ENCODE data around the gene BRAF.
"Not testable (repeated sequence)": the region's sequence is repeated elsewhere in the genome, so short reads cannot be mapped to it uniquely, and the experiment has no call there.

Gene BRAF

DNA sequence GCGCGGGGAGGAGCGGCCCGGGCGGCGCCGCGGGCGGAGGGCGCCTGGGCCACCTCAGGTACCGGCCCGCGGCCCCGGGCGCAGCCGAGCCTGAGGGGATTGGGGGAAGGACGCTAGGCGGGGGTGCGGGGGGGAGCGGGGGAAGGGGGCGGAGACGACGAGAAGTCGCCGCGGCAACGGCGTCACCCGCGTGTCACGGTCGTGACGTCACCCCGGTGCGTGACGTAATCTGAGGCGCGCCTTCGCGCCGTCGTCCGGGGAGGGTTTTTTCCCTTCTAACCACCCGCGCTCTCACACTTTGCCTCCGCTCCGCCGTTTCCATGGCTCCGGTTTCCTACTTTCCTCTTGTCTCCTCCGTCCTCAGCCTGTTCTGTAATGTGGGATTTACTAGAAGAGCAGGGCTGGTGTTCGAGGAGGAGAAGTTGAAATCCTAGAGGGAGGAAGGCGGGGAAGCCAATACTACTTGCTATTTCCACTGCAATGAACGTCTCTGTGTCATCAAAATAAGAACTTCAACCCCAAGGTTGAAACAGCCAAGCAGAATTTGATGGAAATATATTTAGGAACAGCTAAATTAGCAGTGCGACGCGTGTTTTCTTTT lies at the start of gene BRAF:
Gene BRAF, minus strand, starts transcription at position 109 of the 601 bp plus-strand sequence. CDS start 226 bp downstream, outside the sequence.
- peak; percentile 81 for DNase-seq (ENCODE audit: low read depth)

DNA sequence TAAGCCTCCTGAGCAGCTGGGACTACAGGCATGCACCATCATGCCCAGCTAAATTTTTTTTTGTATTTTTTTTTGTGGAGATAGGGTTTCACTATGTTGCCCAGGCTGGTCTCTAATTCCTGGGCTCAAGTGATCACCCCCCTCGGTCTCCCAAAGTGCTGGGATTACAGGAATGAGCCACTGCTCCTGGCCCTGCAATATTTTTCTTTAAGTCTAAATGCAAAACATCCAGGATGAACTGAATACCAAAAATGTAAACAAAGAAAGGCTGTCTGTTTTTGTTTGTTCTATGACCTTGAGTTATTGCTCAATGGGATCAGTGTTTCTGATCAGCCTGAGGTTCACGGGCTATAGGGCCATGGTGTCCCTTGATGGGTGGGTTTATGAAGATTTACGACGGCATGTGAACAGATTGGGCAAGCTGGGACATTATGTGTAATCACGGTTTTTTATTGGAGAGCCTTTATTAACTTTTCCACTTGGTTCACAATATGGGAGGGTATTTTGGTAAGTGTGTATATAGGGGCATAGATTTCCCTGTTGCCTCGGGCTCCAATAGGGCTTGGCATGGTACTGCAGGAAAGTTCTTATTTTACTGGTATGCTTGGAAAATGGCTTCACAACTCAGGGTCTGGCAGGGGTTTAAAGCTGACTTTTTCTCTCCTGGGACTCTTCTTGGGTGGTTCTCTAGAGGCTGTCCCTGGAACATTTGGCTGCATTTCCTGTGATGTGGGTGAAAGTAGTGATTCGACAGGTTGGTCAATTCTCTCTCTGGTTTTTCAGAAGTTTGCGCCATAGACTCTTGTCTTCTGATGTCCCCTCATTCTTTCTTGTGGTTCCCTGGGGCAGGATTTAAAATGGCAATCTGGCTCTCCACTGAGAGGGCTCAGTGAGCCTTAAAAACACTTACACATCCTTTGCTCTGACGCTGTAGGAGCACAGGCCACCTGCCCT lies 48.4 kb upstream of the BRAF start:
- DNase-seq (ENCODE audit: low read depth) = no peak

GRCh38 chr7:140972344-140972743 lies 47.6 kb upstream of the BRAF start:
- DNase-seq (ENCODE audit: low read depth) = no peak

- DNase-seq (ENCODE audit: low read depth) = no peak
These were observed 42.7 kb upstream of the BRAF start for GRCh38 chr7:140967438-140967837.

GRCh38 chr7:140966561-140967233 lies 42.0 kb upstream of the BRAF start:
- DNase-seq (ENCODE audit: low read depth) = no peak

GRCh38 chr7:140961117-140961516 lies 36.4 kb upstream of the BRAF start:
- no peak for DNase-seq (ENCODE audit: low read depth)

GRCh38 chr7:140956997-140957396 lies 32.3 kb upstream of the BRAF start:
- not testable (repeated sequence) for DNase-seq (ENCODE audit: low read depth)

DNA sequence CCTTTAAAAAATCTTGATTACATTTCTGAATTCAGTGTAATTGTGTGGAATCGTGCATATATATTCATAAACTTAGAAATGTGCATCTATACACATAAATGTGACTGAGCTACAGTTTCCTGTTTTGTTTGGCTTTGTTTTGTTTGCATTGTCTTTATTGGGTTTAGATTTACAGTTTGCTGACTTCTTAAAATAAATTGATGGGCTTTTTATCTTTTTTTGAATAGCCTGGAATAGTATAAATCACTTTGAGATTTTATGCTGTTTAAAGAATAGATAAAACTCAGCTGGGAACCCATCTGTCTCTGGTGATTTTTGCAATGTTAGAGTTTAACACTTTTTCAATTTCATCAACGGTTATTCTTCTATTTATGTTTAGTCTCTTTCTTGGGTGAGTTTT lies 21.2 kb upstream of the BRAF start:
- no peak for DNase-seq (ENCODE audit: low read depth)

- DNase-seq (ENCODE audit: low read depth) = not testable (repeated sequence)
These were observed 17.5 kb upstream of the BRAF start for GRCh38 chr7:140942242-140942641.

- peak; percentile 10 for DNase-seq (ENCODE audit: low read depth)
These were observed 16.2 kb upstream of the BRAF start for GRCh38 chr7:140940898-140941297.

DNA sequence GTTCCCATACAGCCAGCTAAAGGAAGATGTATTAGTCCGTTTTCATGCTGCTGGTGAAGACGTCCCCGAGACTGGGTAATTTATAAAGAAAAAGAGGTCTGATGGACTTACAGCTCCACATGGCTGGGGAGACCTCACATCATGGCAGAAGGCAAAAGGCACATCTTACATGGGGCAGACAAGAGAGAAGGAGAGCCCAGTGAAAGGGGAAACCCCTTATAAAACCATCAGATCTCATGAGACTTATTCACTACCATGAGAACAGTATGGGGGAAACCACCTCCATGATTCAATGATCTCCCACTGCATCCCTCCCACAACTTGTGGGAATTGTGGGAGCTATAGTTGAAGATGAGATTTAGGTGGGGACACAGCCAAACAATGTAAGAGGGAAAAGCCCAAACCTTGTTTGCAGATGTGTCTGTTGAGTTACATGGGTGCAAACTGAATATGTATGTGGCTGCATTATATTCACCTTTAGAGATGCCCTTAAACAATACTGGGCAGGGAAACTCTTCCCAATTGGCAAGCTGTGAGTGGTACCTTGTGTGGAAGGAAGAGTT lies 13.1 kb upstream of the BRAF start:
- DNase-seq (ENCODE audit: low read depth) = no peak

DNA sequence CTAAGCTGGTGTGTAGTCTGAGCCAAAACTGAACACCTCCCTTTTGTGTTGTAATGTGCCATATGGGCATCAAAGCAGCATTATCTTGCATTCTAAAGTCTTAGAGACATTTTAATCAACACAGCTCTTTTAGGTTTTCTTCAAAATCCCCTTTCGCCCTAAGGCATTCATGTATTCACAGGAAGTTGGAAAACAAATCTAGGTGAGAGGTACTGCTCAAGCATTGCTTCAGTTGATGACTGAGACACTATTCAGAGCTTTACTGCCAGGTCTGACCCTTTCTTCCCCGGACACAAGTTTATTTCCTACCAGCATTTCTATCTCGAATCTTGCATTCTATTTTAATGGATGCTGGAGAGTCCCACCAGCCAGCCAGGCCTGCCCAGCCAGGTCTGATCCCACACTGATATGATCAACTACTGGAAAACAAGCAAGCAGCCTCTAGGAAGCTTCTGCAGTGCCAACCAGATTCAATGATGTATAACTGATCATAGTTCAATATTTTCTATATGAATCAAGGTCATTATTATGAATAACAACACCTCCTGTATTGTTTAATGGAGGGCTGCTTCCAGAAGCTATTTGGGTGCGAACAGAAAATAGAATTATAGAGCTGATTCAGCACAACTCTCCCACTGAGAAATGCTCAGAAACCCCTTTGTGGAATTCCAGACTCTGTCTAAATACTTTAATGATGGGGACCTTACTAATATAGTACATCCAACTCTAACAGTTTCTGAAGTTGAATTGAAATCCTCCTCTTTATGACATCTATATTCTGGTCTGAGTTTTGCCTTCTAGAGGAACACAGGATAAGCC lies 4.0 kb upstream of the BRAF start:
- DNase-seq (ENCODE audit: low read depth) = no peak

- DNase-seq (ENCODE audit: low read depth) = not testable (repeated sequence)
These were observed 3.2 kb upstream of the BRAF start for GRCh38 chr7:140927945-140928344.

DNA sequence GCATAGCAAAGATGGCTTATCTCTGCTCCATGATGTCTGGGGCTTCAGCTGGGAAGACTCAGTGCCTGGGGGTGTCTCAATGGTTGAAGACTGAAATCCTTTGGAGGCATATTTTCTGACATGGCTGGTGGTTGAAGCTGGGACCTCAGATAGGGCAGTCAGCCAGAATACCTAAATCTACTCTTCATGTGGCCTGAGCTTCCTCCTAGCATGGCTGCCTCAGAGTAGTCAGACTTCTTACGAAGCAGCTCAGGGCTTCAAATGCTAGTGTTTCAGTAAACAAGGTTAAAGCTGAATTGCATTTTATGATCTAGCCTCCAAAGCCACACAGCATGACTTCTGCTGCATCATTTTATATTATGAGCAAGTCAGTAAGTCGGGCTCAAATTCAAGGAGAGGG lies 2.6 kb upstream of the BRAF start:
- DNase-seq (ENCODE audit: low read depth) = no peak

GRCh38 chr7:140926021-140926817 lies 1.5 kb upstream of the BRAF start:
- no peak for DNase-seq (ENCODE audit: low read depth)

DNA sequence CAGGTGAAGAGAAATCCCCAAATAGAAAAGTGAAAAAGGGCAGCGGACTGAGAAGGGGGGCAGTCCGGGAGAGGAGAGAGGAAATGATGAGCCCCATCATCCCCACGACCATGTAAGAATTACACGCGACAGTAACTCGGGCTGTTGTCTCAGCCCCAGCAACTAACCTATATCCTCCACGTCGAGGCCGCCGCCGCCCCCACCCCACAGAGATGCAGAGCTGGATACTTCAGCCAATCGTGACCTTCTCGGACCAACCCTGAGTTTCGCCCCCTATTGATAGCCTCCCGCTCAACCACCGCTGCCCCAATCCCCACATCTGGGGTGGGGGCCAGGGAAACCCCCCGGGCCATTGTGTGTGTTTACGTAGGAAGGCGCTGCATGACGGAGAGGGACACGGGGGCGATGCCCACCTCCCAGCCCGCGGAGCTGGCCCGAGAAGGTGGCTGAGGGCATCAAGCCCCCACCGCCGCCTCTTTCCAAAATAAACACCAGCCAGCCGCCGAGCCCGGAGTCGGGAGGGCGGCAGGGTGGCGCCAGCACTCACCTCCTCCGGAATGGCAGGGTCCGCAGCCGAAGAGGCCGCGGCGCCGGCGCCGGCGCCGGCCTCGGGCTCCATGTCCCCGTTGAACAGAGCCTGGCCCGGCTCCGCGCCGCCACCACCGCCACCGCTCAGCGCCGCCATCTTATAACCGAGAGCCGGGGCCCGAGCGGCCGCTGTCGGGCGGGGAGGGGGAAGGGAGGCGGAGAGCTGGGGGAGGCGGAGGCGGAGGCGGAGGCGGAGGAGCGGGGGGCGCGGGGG lies 509 bp downstream of the BRAF start:
- DNase-seq (ENCODE audit: low read depth) = peak; percentile 67

- peak; percentile 22 for DNase-seq (ENCODE audit: low read depth)
These were observed 1.2 kb downstream of the BRAF start for GRCh38 chr7:140923358-140924006.

DNA sequence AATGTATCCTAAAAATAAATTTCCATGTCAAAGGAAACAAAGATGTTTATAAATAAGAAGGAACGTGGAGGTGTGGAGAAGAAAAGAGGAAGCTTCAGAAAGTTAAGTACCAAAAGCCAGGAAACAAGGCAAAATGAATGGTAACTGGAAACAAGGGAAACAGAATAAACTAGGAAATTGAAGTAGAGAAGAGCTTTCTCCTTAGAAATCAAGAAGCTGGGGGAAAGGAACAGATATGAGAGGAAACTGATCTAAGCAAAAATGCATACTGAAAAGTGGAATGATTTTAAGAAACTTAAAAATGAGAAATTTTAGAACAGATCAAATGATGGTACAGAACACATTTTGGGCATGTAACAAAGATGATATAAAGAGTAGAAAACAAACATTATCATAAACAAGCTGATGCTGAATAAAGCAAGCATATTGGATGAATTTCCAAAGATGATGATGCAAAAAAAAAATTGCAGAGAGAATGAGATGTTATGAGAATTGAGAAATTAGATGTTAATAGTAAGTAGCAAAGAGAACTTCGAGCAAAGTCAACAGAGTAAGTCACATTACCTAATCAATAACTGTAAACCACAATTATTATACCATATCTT lies 1.9 kb downstream of the BRAF start:
- no peak for DNase-seq (ENCODE audit: low read depth)

GRCh38 chr7:140920745-140921144 lies 4.0 kb downstream of the BRAF start:
- DNase-seq (ENCODE audit: low read depth) = no peak
